ENCODE measurements around the gene MRPL10. TPM values are rescaled to one million over a fixed set of nuclear protein-coding genes. Genes with fewer than 3 reads are reported as not detected.

The MRPL10 gene
- total and polyA plus RNA-seq, 2 donors (not counting 1 experiment from before 2014, with no cell fraction given): 31.0 to 44.7 TPM

- H3K79me2 ChIP-seq (ENCODE audit: control insufficient read depth, insufficient read depth, low read length): no peaks in the 10 kb centered on the region
- H3K4me1 ChIP-seq (ENCODE audit: control insufficient read depth, extremely low read depth, insufficient read depth, low read length): no peaks in the 10 kb centered on the region
- H3K9me3 ChIP-seq (ENCODE audit: control insufficient read depth, insufficient read depth, low read depth, low read length): no peaks in the 10 kb centered on the region
- no peak overlapping the region for H3K27ac ChIP-seq (ENCODE audit: insufficient read depth, low read length)
- no peak overlapping the region for H3K9ac ChIP-seq (ENCODE audit: insufficient read depth, low read length)
- H3K4me3 ChIP-seq (replicated peaks in 1 of 4; ENCODE audit: control extremely low read depth in 1 of 4, insufficient read depth in 1 of 4, low read depth in 3 of 4, low read length in 4 of 4): peak overlapping the region in 1 of 4 experiments; percentile 10
- peak in 1 of 2 donors; percentile 22 for DNase-seq (ENCODE audit: low read depth in 2 of 2)
- peaks cover 38% of the 10 kb centered on the region for H3K27me3 ChIP-seq (ENCODE audit: control insufficient read depth, insufficient read depth, low read length)
- H3K4me2 ChIP-seq (ENCODE audit: extremely low read depth, insufficient read depth, low read length): peak overlapping the region; percentile 35
- no peaks in the 10 kb centered on the region for H4K20me1 ChIP-seq (ENCODE audit: control insufficient read depth, extremely low read depth, insufficient read depth, low read length)
- H3K36me3 ChIP-seq (ENCODE audit: control insufficient read depth, insufficient read depth, low read length): no peaks in the 10 kb centered on the region
- TF ChIP-seq, protein P1, sequence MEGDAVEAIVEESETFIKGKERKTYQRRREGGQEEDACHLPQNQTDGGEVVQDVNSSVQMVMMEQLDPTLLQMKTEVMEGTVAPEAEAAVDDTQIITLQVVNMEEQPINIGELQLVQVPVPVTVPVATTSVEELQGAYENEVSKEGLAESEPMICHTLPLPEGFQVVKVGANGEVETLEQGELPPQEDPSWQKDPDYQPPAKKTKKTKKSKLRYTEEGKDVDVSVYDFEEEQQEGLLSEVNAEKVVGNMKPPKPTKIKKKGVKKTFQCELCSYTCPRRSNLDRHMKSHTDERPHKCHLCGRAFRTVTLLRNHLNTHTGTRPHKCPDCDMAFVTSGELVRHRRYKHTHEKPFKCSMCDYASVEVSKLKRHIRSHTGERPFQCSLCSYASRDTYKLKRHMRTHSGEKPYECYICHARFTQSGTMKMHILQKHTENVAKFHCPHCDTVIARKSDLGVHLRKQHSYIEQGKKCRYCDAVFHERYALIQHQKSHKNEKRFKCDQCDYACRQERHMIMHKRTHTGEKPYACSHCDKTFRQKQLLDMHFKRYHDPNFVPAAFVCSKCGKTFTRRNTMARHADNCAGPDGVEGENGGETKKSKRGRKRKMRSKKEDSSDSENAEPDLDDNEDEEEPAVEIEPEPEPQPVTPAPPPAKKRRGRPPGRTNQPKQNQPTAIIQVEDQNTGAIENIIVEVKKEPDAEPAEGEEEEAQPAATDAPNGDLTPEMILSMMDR (conservative IDR thresholded peaks at IDR 0.05 in 1 of 2, IDR thresholded peaks at IDR 0.05 in 1 of 2; ENCODE audit: low read depth in 1 of 2, low read length in 2 of 2): no peak
- TF ChIP-seq EZH2 (IDR thresholded peaks at IDR 0.05; ENCODE audit: low read length, missing control alignments): no peak
- H2AFZ ChIP-seq (ENCODE audit: low read length): no peak overlapping the region
Observed at GRCh38 chr17:47872019-47872650, 40.8 kb upstream of the MRPL10 start.

- H3K36me3 ChIP-seq (ENCODE audit: control insufficient read depth, insufficient read depth, low read length): no peaks in the 10 kb centered on the region
- no peak overlapping the region for H3K4me3 ChIP-seq (replicated peaks in 1 of 4; ENCODE audit: control extremely low read depth in 1 of 4, insufficient read depth in 1 of 4, low read depth in 3 of 4, low read length in 4 of 4)
- no peak overlapping the region for H3K27ac ChIP-seq (ENCODE audit: insufficient read depth, low read length)
- H3K9me3 ChIP-seq (ENCODE audit: control insufficient read depth, insufficient read depth, low read depth, low read length): no peaks in the 10 kb centered on the region
- DNase-seq (ENCODE audit: low read depth in 2 of 2): no peak
- H3K4me2 ChIP-seq (ENCODE audit: extremely low read depth, insufficient read depth, low read length): no peak overlapping the region
- no peaks in the 10 kb centered on the region for H4K20me1 ChIP-seq (ENCODE audit: control insufficient read depth, extremely low read depth, insufficient read depth, low read length)
- TF ChIP-seq, protein P1 (conservative IDR thresholded peaks at IDR 0.05 in 1 of 2, IDR thresholded peaks at IDR 0.05 in 1 of 2; ENCODE audit: low read depth in 1 of 2, low read length in 2 of 2): no peak
- no peak for TF ChIP-seq EZH2 (IDR thresholded peaks at IDR 0.05; ENCODE audit: low read length, missing control alignments)
- no peaks in the 10 kb centered on the region for H3K79me2 ChIP-seq (ENCODE audit: control insufficient read depth, insufficient read depth, low read length)
- no peaks in the 10 kb centered on the region for H3K4me1 ChIP-seq (ENCODE audit: control insufficient read depth, extremely low read depth, insufficient read depth, low read length)
- H3K9ac ChIP-seq (ENCODE audit: insufficient read depth, low read length): no peak overlapping the region
- H3K27me3 ChIP-seq (ENCODE audit: control insufficient read depth, insufficient read depth, low read length): peaks cover 42% of the 10 kb centered on the region
- H2AFZ ChIP-seq (ENCODE audit: low read length): no peak overlapping the region
Observed at GRCh38 chr17:47871048-47871447, 39.7 kb upstream of the MRPL10 start.

DNA sequence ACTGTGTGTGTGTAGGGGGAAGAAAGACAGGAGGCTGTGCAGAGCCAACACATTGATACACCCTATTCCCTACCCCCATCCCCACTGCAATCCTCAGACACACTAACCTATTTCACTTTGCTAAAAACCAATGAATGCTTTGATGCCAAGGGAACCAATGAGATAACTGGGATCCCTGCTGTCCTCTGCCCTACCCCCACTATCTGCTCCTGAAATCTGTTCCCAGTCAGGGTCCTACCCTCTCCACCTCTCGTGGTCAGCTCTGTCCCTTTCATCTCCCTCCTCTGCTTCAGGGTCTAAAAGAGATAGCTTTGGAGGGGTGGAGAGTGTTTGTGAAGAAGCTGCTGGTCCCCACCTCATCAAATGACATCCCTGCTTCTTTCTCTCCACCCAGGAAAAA is 38.7 kb upstream of the MRPL10 start:
- H3K9ac ChIP-seq (ENCODE audit: insufficient read depth, low read length): no peak overlapping the region
- H3K79me2 ChIP-seq (ENCODE audit: control insufficient read depth, insufficient read depth, low read length): no peaks in the 10 kb centered on the region
- H3K9me3 ChIP-seq (ENCODE audit: control insufficient read depth, insufficient read depth, low read depth, low read length): no peaks in the 10 kb centered on the region
- no peak overlapping the region for H2AFZ ChIP-seq (ENCODE audit: low read length)
- no peaks in the 10 kb centered on the region for H3K4me1 ChIP-seq (ENCODE audit: control insufficient read depth, extremely low read depth, insufficient read depth, low read length)
- H3K36me3 ChIP-seq (ENCODE audit: control insufficient read depth, insufficient read depth, low read length): no peaks in the 10 kb centered on the region
- no peak for DNase-seq (ENCODE audit: low read depth in 2 of 2)
- TF ChIP-seq EZH2 (IDR thresholded peaks at IDR 0.05; ENCODE audit: low read length, missing control alignments): no peak
- TF ChIP-seq, protein P1 (conservative IDR thresholded peaks at IDR 0.05 in 1 of 2, IDR thresholded peaks at IDR 0.05 in 1 of 2; ENCODE audit: low read depth in 1 of 2, low read length in 2 of 2): no peak
- peaks cover 39% of the 10 kb centered on the region for H3K27me3 ChIP-seq (ENCODE audit: control insufficient read depth, insufficient read depth, low read length)
- no peaks in the 10 kb centered on the region for H4K20me1 ChIP-seq (ENCODE audit: control insufficient read depth, extremely low read depth, insufficient read depth, low read length)
- no peak overlapping the region for H3K27ac ChIP-seq (ENCODE audit: insufficient read depth, low read length)
- H3K4me2 ChIP-seq (ENCODE audit: extremely low read depth, insufficient read depth, low read length): no peak overlapping the region
- no peak overlapping the region for H3K4me3 ChIP-seq (replicated peaks in 1 of 4; ENCODE audit: control extremely low read depth in 1 of 4, insufficient read depth in 1 of 4, low read depth in 3 of 4, low read length in 4 of 4)

Measured in fibroblast of lung (primary cell).